22Rv1 (cell line): ENCODE results near the gene CHCHD4.

Experiments
- H3K27ac ChIP-seq: fragments of 450-650 bp; 2 replicates; pipeline ENCODE4 v1.5.1; 2017
- CTCF ChIP-seq: fragments of 450-650 bp; IDR thresholded peaks from 2 replicates; pipeline ENCODE4 v1.5.1; 2017; ENCODE audit warnings: mild to moderate bottlenecking
- ZFX ChIP-seq: fragments of 450-650 bp; IDR thresholded peaks from 2 replicates; pipeline ENCODE4 v1.6.1; 2017; ENCODE audit warnings: antibody characterized with exemption, borderline replicate concordance

The CHCHD4 gene

GRCh38 chr3:14130230-14130629 is 5.6 kb upstream of the CHCHD4 start:
- no peak for TF ChIP-seq CTCF
- no peak for TF ChIP-seq ZFX

GRCh38 chr3:14129296-14129695 is 4.6 kb upstream of the CHCHD4 start:
- H3K27ac ChIP-seq = no peak overlapping the region
- TF ChIP-seq CTCF (no peak), ZFX (no peak)

More at GRCh38 chr3:14130230-14130629, 5.6 kb upstream of the CHCHD4 start:
- H3K27ac ChIP-seq = no peak overlapping the region

- TF ChIP-seq CTCF (no peak), ZFX (no peak)
Observed at GRCh38 chr3:14128724-14129123, 4.1 kb upstream of the CHCHD4 start.

GRCh38 chr3:14127516-14128161 is 3.0 kb upstream of the CHCHD4 start:
- no peak for TF ChIP-seq ZFX
- TF ChIP-seq CTCF = no peak
- no peak overlapping the region for H3K27ac ChIP-seq

More at GRCh38 chr3:14128724-14129123, 4.1 kb upstream of the CHCHD4 start:
- no peak overlapping the region for H3K27ac ChIP-seq

- TF ChIP-seq CTCF = no peak
- no peak for TF ChIP-seq ZFX
- no peak overlapping the region for H3K27ac ChIP-seq
Observed at GRCh38 chr3:14126887-14127505, 2.3 kb upstream of the CHCHD4 start.

GRCh38 chr3:14126017-14126886 is 1.6 kb upstream of the CHCHD4 start:
- no peak for TF ChIP-seq ZFX
- no peak for TF ChIP-seq CTCF
- peak overlapping the region; percentile 82 for H3K27ac ChIP-seq
